Retina (tissue), 1 donor: ENCODE measurements around the gene CAMSAP1.
A peak's percentile ranks its signal among the peaks of the same experiment; 100 is the strongest.

Experiments used
- DNase-seq: peaks from one replicate; pipeline ENCODE4 v3.0.0-alpha.2; 2016

The CAMSAP1 gene

DNA sequence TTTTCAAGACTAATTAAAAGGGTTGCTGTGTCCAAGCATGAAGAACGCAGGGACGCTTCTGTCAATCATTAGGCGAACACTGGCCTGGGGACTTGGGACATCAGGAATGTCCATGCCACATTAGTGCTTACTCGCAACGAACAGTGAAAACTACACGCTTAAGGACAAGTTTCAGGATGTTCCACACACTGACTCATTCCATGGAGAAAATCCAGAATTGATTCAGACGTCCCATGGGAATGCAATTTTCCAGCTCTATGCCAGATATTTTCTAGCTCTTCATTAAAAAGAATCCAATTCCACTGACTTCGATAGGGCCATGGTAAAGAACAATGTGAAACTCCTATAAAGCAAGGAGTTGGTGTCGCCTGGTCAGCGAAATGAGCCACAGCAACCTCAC, 98.2 kb downstream of the CAMSAP1 start:
- no peak for DNase-seq

DNA sequence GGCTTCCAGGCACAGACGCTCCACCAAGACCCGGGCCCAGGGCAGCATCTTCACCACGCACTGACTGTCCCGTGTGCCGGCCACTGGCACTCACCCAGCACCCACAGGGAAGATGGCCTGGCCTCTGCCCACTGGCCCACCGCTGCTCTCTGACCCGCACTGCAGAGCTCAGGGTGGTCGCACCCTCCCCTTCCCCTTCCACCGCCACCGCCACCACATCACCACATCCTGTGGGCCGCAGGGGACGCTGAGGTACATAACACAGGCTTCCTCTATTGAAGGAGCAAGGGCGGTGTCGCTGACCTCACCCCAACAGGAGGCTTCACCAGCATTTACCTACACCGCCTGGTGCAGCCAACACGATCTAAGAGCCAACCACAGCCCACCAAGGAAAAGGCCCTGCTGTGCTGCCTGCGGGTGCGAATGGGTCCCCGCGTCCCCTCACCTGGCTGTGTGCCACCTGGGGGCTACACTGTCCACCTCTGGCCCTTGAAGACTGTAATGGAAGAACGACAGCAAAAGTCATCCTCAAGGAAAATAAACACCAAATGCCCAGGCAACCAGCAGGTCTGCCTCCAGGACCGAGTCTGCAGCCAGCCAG, 101.8 kb downstream of the CAMSAP1 start:
- DNase-seq: no peak

DNA sequence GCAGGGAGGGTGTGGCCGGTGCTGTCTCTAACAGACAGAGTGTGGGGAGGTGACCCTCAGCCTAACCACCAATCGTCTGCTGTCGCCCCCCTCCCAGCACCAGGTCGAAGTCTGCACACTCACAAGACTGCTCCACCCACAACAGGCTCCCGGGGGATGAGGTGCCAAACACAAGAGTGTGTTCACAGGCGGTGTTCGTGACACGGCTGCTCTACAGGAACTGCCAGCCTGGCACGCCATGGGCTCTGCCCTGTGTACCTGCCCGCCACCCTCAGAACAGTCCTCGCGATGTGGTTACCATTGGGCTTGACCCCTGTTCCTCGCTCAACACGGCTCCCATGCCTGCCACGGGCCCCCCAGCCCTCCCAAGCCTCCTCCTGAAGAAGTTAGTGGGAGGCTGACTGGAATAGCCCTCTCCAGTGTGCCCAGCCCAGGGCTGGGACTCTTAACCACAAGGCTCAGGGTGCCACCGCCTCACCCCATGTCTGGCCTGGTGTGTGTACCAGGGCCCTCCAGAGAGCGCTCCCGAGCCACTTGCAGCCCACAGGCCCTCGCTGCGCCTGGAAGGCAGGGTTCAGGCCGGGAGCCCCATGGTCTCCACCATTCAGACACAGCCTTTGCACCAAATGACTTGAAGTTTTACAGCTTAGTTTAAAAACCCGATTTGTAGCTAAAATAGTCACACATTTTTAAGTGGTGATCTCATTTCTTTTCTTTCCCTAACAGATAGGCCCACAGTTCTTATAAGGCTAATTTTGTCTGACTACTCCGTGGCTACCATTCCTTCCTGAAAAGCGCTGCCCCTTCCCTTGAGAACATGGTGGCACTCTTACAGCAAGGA, 102.5 kb downstream of the CAMSAP1 start:
- no peak for DNase-seq

DNA sequence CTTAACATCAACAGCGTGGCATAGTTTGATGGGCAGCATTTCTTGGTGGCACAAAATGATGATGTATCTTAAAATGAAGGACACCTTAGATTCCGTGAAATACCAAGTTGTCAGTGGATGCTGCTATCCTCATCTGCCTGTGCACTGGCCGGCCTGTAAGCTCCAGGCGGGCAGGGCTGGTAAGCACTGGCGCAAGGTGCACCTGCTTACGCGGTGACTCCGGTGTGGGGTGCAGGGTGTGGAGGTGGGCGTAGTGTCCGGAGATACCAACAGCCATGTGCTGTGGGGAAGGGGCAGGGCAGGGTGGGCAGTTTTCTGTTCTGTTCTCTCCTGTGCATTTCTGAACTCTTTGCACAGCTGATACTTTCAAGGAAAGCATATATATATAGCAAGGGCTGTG, 103.9 kb downstream of the CAMSAP1 start:
- no peak for DNase-seq

DNA sequence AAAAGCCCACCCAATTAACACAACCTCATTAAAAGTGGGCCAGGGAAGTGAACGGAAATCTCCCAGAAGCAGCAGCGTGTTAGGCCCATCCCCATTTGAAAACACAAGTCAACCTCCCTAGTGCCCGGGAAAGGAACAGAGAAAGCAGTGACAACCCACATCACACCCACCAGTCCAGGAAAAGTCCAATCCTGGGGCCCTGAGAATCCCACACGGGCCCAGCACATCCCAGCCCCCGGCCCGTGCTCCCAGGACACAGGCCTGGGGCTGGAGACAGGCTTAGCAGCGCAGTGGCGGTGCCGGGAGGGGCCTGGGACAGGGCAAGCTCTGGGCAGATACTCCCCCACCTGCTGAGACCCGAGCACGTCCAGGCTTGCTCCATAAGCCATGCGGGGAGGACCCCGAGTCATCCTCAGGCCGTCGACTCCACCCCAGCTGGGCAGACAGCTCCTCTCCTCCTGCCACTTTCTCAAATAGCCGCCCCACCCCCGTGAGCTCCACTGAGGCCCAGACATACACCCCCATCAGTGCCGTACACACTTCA, 104.4 kb downstream of the CAMSAP1 start:
- DNase-seq: peak; percentile 31

DNA sequence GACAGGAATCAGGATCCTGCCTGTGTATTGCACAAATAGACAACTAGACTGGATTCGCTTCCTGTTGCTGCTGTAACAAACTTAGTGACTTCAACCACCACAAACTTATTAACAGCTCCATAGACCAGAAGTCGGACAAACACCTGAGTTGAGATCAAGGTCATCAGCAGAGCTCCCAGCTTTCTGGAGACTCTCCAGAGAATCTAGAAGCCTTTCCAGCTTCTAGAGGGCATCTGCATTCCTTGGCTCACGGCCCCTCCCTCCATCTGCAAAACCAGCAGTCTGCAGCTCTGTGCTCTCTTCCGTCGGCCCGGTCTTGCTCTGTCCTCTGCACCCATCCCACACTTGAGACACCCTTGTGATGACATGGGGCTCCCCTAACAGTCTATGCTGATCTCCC, 106.3 kb downstream of the CAMSAP1 start:
- no peak for DNase-seq

DNA sequence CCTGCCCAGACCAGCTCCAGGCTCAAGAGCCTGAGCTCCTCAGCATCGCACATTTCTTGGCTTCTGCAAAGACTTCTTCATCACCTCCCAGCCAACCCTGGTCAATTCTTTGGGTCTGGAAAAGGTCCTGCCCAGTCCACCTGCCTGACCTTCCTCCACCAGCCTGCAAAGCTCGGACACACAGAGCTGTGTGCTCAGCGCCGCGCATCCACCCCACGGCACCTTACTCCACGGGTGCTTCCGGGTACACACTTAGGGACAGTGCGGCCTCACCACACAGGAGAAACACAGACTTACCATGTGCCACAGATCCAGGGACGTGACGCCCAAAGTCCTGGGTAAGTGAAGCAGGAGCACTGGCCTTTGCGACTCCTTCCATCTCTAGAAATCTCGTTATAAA, 108.1 kb downstream of the CAMSAP1 start:
- DNase-seq: no peak

DNA sequence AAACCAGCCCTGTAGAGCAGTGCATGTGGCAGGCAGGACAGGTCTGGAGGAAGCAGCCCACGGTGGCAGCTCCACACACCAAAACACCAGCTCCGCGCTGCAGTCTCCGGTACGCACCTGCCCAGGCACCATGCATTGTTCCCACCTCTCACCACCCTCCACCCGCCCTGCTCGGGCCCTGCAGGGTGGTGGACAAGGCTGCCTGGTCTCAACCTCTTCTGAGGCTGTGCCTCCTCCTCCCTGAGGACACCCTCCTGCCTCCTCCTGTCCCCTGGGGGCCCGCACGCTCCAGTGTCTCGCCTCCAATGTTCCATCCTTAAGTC, 109.1 kb downstream of the CAMSAP1 start:
- no peak for DNase-seq

DNA sequence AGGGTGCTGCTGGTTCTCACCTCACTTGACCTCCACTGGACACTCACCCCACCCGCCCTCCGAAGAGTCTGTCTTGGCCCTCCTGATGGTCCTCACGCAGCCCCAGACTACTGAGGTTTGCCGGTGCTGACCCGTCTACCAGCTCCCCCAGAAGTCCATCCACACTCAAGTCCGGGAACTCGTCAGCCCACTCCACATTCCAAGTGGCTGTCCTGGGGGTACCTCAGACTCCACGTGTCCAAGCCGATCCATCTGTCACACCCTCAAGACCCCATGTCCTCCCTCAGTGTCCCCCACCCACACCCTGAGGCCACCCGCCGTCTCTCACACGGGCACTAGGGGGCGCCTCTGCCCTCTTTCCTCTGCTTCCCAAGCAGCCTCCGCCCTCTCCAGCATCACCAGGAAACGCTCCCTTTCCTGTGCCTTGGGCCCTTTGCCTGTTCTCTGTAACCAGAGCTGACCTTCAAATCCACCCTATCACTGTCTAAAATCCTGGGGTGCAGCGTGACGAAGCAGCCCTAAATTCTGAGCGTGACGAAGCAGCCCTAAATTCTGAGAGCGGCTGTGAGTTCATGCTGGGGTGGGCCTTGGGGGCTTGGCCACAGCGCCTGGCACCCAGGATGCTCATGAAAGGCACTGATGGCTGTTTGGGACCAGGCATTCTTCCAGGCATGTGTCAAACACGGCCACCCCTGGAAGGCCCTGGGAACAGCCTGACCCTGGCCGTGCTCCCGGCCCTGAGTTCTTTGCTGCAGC, 109.7 kb downstream of the CAMSAP1 start:
- DNase-seq: peak; percentile 67

DNA sequence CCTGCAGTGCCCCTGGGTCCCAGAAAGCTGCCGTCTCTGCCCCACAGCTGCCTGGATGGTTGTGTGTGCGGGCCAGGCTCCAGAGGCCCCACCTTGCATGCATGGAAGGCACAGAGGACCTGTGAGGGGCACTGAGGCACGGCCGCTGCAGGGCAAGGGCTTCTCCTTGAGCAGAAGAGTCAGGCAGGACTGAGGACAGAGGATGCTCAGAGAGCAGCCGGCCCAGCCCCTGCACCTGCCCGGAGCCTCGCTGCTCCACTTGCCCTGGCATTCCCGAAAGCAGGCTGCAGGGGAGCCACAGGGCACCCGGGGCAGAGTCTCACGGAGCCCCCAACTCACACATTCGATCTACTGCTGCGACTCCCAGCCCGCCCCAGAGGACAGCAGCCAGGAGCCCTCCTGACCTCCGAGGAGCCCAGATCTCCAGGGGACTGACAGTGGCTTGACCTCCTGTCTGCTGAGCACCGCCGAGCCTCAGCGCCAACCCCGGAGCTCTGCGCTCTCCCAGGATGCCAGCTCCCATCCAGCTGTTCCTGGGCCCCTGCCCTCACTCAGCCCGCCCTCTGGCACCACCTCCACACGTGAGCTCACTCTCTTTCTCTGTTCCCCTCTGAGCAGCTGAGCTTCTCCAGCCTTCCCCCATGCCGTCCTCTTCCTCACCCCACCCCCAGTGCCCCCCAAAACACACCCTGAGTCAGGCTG, 110.4 kb downstream of the CAMSAP1 start:
- no peak for DNase-seq

DNA sequence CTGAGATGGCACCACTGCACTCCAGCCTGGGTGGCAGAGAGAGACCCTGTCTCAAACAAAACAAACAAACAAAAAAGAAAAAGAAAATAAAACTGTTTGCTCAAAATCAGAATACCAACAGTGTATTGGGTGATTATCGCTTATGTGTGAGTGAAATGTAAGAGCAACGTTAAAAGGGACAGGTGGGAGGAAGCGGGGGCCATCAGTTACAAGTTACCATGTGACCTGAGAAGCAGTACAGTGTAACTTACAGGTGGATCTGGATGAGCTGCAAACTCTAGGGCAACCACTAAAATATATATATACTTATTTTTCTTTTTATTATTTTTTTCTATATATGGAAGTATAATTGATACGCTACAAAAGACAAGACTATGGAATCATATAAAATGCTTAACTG, 112.0 kb downstream of the CAMSAP1 start:
- no peak for DNase-seq

DNA sequence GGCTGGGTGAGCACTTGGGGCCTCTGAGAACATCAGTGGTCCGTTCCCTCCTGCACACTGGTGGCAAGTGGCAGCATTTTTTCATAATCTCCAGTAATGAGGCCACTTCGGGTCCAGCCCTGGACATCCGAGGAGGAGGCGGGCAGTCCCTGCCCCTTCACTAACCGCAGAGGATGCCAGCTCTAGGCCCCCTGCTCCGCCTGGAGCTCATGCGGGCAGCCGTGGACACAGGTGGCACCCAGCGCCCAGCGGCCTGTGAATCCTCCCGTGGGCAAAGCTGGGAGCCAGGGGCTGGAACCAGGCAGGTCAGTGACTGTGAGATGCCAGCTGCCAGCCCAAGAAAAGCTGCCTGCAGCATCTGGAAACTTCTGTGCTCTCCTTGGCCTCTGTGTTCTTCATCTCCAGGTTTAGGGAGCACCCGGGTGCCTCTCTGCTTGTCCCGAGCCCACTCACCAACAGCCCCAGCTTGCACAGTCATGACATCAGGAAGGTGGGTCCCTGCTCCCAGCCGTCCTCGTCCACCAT, 112.9 kb downstream of the CAMSAP1 start:
- no peak for DNase-seq

DNA sequence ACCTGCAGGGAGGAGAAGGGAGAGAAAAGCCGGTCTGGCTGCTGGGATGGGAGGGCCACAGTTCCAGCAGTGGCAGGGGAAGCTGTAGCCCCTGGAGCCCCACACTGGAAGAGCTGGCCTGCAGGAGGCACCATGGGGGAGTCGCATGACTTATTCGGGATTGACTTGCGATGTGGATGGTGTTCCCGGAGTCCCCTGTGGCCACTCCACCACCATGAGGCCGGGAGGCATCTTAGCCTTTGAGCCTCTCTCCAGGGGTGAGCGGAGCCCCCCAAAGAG, 113.3 kb downstream of the CAMSAP1 start:
- DNase-seq: no peak

DNA sequence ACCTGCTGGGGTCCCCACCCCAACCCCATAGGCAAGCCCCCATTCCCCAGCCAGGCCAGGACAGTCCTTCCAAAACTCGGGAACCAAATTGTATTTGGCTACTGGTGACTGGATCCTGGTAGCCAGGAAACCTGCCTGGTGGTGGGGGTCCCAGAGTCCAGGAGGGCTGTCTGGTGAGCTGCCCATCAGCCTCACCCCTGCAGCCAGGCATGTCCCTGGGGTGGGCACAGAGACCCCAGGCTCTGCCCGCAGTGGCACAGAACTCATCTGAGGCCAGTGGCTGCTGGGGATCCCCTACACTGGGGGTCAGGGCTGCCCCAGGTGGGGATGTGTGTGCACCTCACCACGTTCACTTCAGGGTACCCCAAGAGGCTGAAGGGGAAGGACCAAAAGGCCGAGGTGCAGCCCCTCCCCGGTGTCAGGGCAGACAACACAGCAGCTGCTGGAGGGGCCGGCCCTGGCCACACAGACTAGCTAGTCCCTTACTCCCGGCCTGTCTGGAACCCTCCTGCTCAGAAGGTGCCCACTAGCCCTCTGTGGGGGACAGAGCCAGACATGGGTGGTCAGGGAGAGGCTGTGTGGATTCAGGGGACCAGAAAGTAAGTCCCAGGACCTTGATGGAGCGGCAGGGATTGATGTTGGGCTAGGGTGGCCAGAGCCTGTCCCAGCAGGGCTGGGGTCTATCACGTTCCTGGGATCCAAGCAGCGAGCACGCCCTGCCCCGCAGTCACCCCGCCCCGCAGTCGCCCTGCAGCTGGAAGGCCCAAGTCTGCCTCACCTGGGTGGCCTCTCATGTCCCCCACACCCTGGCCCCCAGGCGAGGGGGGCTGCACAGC, 113.9 kb downstream of the CAMSAP1 start:
- DNase-seq: no peak

DNA sequence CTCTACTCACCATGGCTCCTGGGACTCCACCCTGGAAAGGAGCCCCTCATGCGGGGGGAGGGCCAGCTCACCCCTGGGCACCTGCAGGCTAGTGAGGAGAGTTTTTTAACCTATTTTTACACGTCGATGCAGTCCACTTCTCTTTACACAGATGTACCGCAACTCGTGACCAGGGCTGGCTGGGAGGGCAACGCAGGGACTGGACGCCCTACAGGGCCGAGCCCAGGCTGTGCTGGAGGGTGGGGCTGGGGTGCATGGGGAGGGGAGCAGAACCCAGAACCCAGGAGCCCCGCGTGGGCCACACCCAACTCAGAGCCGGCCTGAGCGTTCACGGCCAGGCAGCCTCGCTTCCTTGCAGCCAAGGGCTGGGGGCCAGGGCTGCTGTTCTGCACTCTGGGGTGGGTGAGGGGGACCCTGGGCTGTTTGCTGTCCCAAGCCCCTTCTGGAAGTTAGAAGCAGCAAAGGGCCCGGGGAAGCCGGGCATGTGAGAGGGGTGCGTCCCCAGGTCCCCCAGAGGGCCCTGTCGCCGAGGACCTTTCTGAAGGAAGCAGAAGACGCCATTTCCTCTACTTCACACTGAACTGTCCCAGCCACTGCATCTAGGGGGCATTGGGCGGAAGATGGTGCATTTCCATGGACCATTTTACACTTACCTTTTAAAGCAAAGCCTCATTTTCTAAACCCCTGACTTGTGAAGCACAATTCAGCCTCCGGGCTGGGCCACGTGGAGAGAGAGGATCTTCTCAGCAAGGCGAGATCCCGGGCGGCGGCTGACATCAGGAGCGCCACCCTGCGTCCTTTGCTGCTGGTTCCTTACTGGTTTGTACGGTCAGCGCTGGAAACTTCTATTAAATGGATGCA, 114.8 kb downstream of the CAMSAP1 start:
- DNase-seq: no peak

DNA sequence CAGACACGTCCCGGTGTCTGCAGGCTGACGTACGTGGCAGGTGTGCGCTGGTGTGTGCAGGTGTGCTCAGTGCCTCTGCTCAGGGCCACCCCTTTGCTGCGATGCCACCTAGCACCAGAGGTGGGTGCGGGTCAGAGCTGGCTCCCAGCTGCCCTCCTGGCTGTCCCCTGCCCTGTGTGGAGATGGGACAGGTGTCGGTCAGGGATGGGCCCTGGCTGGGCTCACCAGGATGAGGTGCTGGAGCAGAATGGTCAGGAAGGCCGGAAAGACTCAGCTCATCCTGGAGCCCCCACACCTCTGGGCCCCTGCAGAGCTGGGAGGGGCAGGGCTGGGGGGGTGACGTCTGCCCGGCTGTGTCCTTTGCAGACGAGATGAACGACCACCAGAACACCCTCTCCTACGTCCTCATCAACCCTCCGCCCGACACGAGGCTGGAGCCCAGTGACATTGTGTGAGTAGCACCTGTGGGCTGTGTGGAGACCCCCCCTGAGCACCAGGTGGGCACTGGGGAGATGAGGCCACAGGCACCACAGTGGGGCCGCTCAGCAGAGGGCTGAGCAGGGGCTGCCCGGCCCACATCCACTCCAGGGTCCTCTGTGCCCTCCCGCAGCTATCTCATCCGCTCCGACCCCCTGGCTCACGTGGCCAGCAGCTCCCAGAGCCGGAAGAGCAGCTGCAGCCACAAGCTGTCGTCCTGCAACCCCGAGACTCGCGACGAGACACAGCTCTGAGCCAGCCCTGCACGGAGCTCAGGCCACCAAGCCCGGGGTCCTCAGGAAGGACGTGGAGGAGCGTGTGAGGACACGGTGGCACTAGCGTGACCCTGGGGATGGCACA, 115.7 kb downstream of the CAMSAP1 start:
- DNase-seq: no peak

DNA sequence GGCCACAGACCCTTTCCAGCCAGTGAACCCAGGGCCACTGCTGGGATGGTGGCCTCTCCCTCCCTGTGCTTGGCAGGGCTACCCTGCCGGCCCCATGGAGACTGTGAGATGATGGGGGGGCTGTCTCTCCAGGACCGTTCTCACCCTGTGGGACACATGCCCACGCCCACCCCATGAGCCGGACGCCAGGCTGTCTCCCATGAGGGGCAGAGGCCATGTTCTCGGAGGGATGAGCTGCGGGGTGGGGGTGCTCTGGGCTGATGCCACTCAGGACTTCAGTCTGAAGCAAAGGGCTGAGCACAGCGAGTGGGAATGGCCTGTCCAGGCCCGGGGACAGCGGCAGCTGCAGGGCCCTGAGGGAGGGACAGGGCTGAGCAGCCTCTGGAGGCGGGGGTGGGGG, 116.5 kb downstream of the CAMSAP1 start:
- DNase-seq: no peak

DNA sequence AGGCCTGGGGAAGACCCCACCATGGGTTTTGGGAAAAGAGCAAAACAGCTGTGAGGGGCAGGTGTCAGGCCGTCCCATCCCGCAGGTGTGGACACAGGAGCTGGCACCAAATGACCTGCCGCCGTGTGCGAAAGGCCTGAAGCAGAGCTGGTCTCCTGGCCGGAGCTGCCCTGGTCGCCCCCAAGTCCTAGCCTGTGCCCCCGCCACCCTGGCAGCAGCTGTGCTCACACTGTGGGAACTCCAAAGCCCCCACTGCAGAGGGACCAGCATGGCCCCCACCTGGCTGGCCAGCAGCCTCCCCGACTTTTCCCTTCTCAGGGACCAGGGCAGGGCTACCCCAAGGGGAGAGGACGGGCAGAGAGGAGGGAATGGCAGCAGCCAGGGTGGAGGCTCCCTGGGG, 117.0 kb downstream of the CAMSAP1 start:
- no peak for DNase-seq

DNA sequence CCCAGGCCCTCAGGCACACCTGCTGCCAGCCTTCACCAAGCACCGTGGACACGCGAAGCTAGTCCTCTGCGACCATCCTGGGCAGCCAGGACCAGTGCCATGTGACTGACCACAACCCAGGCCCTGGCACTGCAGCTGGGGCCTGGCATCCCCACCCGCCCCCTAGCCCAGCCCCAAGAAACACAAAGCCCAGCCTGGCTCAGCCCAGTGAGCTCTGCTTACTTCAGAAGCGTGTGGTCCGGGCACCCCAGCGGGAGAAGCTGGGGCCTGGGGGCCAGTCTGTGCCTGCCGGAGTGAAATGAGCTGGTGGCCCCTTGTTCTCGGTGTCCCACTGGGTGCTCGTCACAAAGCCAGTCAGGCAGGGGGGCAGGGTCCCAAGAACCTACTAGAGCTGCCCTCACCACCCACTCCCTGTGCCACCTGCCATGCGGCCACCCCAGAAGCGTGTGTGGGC, 117.5 kb downstream of the CAMSAP1 start:
- no peak for DNase-seq
